ENCODE results near the gene APRT. TPM values are rescaled to one million over a fixed set of nuclear protein-coding genes. Genes with fewer than 3 reads are reported as not detected.

APRT gene
- total RNA-seq, 1 experiment from 2014 or later: 311 TPM

- intact Hi-C loops (cut with micrococcal nuclease): no loop called here
- Histone ChIP-seq H3K27ac (ENCODE audit: low read depth, low read length) (no peak overlapping the region), H3K27me3 (ENCODE audit: insufficient read depth, low read length) (no peaks in the 10 kb centered on the region), H3K4me3 (replicated peaks in 1 of 2; ENCODE audit: low read depth in 1 of 2, low read length in 2 of 2) (no peak overlapping the region), H3K79me2 (ENCODE audit: insufficient read depth, low read length) (no peaks in the 10 kb centered on the region), H3K36me3 (ENCODE audit: control insufficient read depth in 1 of 2, insufficient read depth in 2 of 2, low read length in 2 of 2) (no peaks in the 10 kb centered on the region), H3K9me2 (ENCODE audit: insufficient read depth) (no peaks in the 10 kb centered on the region), H3K9ac (ENCODE audit: low read length) (no peak overlapping the region), H3K4me1 (ENCODE audit: control insufficient read depth in 1 of 2, insufficient read depth in 2 of 2, low read length in 2 of 2) (no peaks in the 10 kb centered on the region), H3K9me3 (ENCODE audit: control insufficient read depth in 1 of 2, insufficient read depth in 1 of 2, low read depth in 1 of 2, low read length in 2 of 2) (no peaks in the 10 kb centered on the region), H3K4me2 (ENCODE audit: low read length) (no peak overlapping the region), H4K20me1 (ENCODE audit: insufficient read depth) (no peaks in the 10 kb centered on the region), H2AFZ (ENCODE audit: low read depth, low read length, poor library complexity, severe bottlenecking) (no peak overlapping the region)
- TF ChIP-seq POLR2A (IDR thresholded peaks at IDR 0.05; ENCODE audit: borderline replicate concordance, extremely low read depth, insufficient read depth, insufficient read length) (no peak), ZFX (IDR thresholded peaks at IDR 0.05) (no peak), FOSL1 (IDR thresholded peaks at IDR 0.05; ENCODE audit: low read depth) (no peak), ATF3 (IDR thresholded peaks at IDR 0.05) (no peak), ZBTB33 (IDR thresholded peaks at IDR 0.05; ENCODE audit: extremely low read depth, insufficient replicate concordance, low read length) (no peak), SRF (IDR thresholded peaks at IDR 0.05; ENCODE audit: low read depth) (no peak), JUND (IDR thresholded peaks at IDR 0.05) (no peak), SIN3A (IDR thresholded peaks at IDR 0.05; ENCODE audit: low read depth) (no peak), TCF7L2 (IDR thresholded peaks at IDR 0.05; ENCODE audit: borderline replicate concordance, extremely low read depth, insufficient read depth, insufficient read length) (no peak), RAD21 (IDR thresholded peaks at IDR 0.05; ENCODE audit: low read depth) (no peak), REST (IDR thresholded peaks at IDR 0.05; ENCODE audit: low read depth) (no peak)
- POLR2A ChIA-PET: interaction anchor here (0.7 kb wide), 1 partner anchor 42 kb away, joined by 3 read pairs; no protein-coding TSS in a partner anchor
- DNase-seq (ENCODE audit: low read depth, low spot score) (no peak), ATAC-seq (no peak)
- CTCF ChIA-PET: interaction anchor here (1.9 kb wide), 1 partner anchor 15 kb away, joined by 4 read pairs; no protein-coding TSS in a partner anchor
- BruUV-seq (replicated peaks): no TSS peak
- RAD21 ChIA-PET (ENCODE audit: low non-redundant PET in 1 of 2, low total read pairs in 2 of 2, uncharacterized antibody in 2 of 2, unreplicated experiment in 2 of 2): no interaction called here
Measured at GRCh38 chr16:88843256-88843655, 31.5 kb upstream of the APRT start.
